HG02623 (cell line): ENCODE results near the gene MAP2K3.
A peak's percentile ranks its signal among the peaks of the same experiment; 100 is the strongest.
"Not testable (repeated sequence)": the region's sequence is repeated elsewhere in the genome, so short reads cannot be mapped to it uniquely, and the experiment has no call there.

ENCODE experiments used
- ATAC-seq: cut with Tn5 transposase; IDR thresholded peaks from one replicate; pipeline ENCODE4 v1.9.1; 2021; ENCODE audit warnings: moderate library complexity; ENCODE audit not compliant: unreplicated experiment

Gene MAP2K3

GRCh38 chr17:21310061-21310765, 25.7 kb downstream of the MAP2K3 start:
- not testable (repeated sequence) for ATAC-seq

DNA sequence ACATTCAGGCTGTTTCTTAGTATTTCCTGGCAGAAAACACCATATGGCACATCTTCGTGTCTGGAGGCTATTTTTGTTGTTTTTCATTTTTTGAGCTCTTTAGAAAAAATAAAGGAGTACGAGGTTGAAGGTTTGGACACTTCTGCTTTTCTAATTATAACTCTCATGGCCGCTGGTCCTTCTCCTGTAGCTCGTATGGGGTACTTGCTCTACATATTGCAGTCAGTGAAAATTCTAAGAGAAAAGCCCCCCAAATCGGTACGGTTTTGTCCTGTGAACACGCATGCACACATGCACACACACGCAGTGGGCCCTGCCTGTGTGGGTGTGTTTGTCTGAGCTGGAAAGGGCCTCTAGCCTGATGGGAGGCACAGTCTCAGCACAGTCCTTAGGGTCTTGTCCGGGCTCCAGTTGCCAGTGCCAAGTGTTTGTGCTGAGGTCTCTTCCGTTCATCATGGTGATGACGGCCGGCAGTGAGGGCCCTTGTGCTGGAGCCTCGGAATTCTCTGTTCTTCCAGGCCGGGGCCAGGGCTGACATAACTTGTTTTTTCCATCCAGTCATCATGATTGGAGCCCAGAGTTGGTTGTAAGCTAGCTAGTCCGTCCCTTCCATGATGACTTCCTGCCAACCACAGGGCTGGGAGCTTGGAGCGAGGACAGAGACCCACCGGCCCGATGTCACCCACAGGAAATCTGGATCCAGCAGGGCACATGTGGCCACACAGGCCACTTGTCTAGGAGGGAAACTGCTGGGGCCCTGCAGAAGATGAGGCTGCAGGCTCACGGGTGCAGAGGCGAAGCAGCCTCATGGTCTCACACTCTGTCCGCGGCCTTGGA, 26.5 kb downstream of the MAP2K3 start:
- not testable (repeated sequence) for ATAC-seq

DNA sequence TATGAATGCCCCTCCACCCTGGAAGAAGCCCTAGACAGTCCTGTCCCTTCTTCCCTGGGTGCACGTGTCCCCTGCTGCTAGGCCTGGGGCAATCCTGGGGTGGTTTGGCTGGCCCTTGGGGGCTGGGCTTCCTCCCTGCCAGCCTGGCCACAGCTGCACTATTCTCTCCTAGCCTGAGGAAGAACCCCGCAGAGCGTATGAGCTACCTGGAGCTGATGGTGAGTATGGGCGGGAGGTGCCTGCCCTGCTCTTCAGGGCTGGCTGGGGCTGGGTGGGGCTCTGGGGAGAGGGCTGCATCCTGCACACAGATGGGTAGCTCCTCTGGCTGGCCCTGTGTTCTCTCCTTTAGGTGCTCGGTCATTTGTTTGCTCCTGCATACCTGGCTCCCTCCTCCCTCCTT, 28.8 kb downstream of the MAP2K3 start:
- ATAC-seq, result no peak

GRCh38 chr17:21313761-21314160, 29.2 kb downstream of the MAP2K3 start:
- ATAC-seq, result not testable (repeated sequence)

- ATAC-seq, result not testable (repeated sequence)
These were observed 29.8 kb downstream of the MAP2K3 start for GRCh38 chr17:21314261-21314664.

- ATAC-seq, result not testable (repeated sequence)
These were observed 30.2 kb downstream of the MAP2K3 start for GRCh38 chr17:21314701-21315111.

GRCh38 chr17:21315246-21316000, 30.9 kb downstream of the MAP2K3 start:
- ATAC-seq, result not testable (repeated sequence)

- peak; percentile 57 for ATAC-seq
These were observed 31.8 kb downstream of the MAP2K3 start for GRCh38 chr17:21316212-21316886.

- ATAC-seq, result peak; percentile 16
These were observed 32.5 kb downstream of the MAP2K3 start for GRCh38 chr17:21316887-21317500.

DNA sequence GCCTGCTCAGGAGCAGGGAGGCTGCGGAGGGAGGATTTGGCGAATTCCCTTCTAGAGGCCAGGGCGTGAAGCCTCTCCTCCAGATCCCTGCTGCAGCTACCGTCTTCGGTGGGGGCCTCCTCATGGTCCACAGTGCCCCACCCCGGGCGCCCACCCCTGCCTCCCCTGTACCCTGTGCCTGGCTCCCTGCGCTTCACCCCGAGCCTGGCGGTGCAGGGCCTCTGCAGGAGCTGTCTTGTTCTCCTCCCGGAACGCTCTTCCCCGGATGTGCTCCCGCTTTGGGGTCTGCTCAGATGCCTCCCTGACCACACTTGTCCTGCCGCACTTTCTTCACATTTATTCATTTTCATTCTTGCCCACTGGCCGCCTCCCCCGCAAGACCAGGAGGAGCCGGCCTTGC, 33.3 kb downstream of the MAP2K3 start:
- ATAC-seq, result not testable (repeated sequence)

- ATAC-seq, result no peak
These were observed 33.9 kb downstream of the MAP2K3 start for GRCh38 chr17:21318439-21318838.

- ATAC-seq, result not testable (repeated sequence)
These were observed 34.3 kb downstream of the MAP2K3 start for GRCh38 chr17:21318856-21319255.

DNA sequence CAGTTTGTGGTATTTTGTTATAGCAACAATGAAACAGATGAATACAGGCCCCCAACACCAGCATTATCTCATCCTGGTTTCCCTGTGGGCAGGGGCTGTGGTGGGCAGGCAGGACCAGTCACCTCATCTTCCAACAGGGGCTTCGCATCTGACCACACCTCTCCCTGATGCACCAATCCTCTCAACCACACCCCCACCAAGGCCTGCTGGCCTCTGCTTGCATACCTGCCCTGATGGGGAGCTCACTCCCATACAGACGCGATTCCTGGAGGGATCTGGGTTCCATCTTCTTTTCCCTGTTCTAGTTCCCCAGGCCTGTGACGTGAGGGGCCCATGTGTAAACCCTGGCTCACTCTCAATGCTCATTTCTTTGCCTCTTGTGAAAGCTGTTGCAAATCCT, 34.7 kb downstream of the MAP2K3 start:
- not testable (repeated sequence) for ATAC-seq

GRCh38 chr17:21319686-21320375, 35.3 kb downstream of the MAP2K3 start:
- ATAC-seq, result not testable (repeated sequence)

GRCh38 chr17:21320430-21320829, 35.9 kb downstream of the MAP2K3 start:
- ATAC-seq, result not testable (repeated sequence)

GRCh38 chr17:21321061-21321460, 36.5 kb downstream of the MAP2K3 start:
- ATAC-seq, result not testable (repeated sequence)

GRCh38 chr17:21321744-21322191, 37.3 kb downstream of the MAP2K3 start:
- ATAC-seq, result not testable (repeated sequence)

- ATAC-seq, result not testable (repeated sequence)
These were observed 39.0 kb downstream of the MAP2K3 start for GRCh38 chr17:21323257-21324111.

- not testable (repeated sequence) for ATAC-seq
These were observed 40.2 kb downstream of the MAP2K3 start for GRCh38 chr17:21324741-21325140.
